Calu3 (cell line): Measurements from ENCODE around the gene KRT85. TPM values are rescaled to one million over a fixed set of nuclear protein-coding genes. Genes with fewer than 3 reads are reported as not detected.

ENCODE experiments used
- BruUV-seq: library from RNA; stranded (reverse); fragments of 400-500 nt; replicated peaks from 2 replicates; lab custom pipeline; 2021; lab: Mats Ljungman, UMichigan
- CTCF ChIA-PET: fragments of 300-600 bp; sonication (Branson Sonifier 250); formaldehyde crosslinking; loops from one replicate; lab custom pipeline; 2022; ENCODE audit warnings: antibody characterized with exemption; lab: Charles Lee
- DNase-seq: peaks from one replicate; pipeline ENCODE4 v3.0.0; 2022
- H3K27ac Mint-ChIP-seq: one replicate; pipeline ENCODE4 v1.8.0; 2022; ENCODE audit warnings: mixed read lengths; ENCODE audit not compliant: unreplicated experiment
- H3K27me3 Mint-ChIP-seq: one replicate; pipeline ENCODE4 v1.8.0; 2022; ENCODE audit warnings: mixed read lengths; ENCODE audit not compliant: unreplicated experiment
- H3K36me3 Mint-ChIP-seq: one replicate; pipeline ENCODE4 v1.8.0; 2022; ENCODE audit warnings: mild to moderate bottlenecking, moderate library complexity, mixed read lengths; ENCODE audit not compliant: insufficient read depth, unreplicated experiment
- H3K4me1 Mint-ChIP-seq: one replicate; pipeline ENCODE4 v1.8.0; 2022; ENCODE audit warnings: mild to moderate bottlenecking, low read depth, mixed read lengths; ENCODE audit not compliant: unreplicated experiment
- H3K4me3 Mint-ChIP-seq: one replicate; pipeline ENCODE4 v1.8.0; 2022; ENCODE audit warnings: mild to moderate bottlenecking, low read depth, moderate library complexity, mixed read lengths; ENCODE audit not compliant: unreplicated experiment
- H3K9me3 Mint-ChIP-seq: one replicate; pipeline ENCODE4 v1.8.0; 2022; ENCODE audit warnings: low read depth, mixed read lengths; ENCODE audit not compliant: unreplicated experiment
- intact Hi-C: fragments of 100-400 bp; cut with micrococcal nuclease; formaldehyde crosslinking; loops from one replicate; pipeline ENCODE4 v1.10.0; 2022; ENCODE audit not compliant: unreplicated experiment
- total RNA-seq: library from RNA; stranded (reverse); gene quantifications from 2 replicates; pipeline ENCODE4 v1.2.3, GENCODE V29; 2022
- TF ChIP-seq, protein P1 (sequence below): fragments of 200-600 bp; IDR thresholded peaks from one replicate; pipeline ENCODE4 v1.8.0; 2022; ENCODE audit warnings: antibody characterized with exemption; ENCODE audit not compliant: unreplicated experiment

KRT85 gene
- total RNA-seq, 1 experiment from 2014 or later: not detected

DNA sequence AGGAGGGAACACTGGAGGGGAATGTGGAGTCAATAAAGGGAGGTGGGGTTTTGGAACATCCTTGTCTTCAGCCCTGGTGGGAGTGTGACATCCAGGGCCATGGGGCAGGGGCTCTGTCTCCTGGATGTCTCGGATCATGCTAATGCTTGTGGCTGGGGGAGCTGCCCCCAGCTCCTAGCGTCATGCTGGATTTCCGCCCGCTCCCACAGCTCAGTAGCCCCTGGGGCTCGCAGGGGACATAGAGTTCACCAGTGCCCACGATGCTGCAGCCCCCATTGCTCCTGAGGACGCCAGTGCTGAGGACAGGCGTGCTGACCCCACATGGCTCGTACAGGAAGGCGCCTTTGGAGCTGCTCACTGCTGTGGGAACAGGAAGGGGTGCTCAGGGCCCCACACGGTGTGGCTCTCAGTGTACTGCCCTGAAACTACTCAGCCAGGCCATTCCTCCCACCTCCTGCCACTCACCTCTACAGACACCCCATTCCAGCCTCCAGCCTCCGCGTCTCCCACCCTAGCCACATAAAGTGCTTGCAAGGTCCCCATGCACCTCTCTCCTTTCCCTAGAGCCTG is 27.6 kb upstream of the KRT85 start:
- intact Hi-C loops: loop anchor here (5.0 kb wide), 1 partner anchor 112 kb away; no protein-coding TSS in a partner anchor

DNA sequence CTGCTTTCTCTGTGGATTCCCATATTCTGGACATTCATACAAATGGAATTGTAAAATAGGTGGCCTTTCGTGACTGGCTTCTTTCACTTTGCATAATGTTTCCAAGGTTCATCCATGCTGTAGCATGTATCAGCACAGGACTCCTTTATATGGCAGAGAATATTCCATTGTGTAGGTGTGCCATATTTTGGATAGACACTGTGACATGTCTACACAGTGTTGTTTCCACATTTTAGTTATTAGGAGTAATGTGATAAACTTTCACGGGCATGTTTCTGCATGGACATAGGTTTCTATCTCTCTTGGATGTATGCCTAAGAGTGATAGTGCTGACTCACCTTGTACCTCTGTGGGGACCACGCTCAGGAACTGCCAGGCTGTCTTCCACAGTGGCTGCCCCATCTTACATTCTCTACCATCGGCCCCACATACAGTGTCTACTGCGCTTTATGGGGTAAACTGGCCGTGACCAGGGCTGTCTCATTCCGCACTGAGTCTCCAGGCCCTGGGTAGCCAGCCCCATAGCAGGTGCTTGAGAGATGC is 25.3 kb upstream of the KRT85 start:
- no TSS peak for BruUV-seq
- Mint-ChIP-seq H3K27ac (no peak overlapping the region), H3K9me3 (no peaks in the 10 kb centered on the region), H3K27me3 (peaks cover 11% of the 10 kb centered on the region), H3K4me3 (no peak overlapping the region), H3K4me1 (no peaks in the 10 kb centered on the region), H3K36me3 (no peaks in the 10 kb centered on the region)
- CTCF ChIA-PET: interaction anchor here (1.6 kb wide), 1 partner anchor 249 kb away, joined by 3 read pairs; no protein-coding TSS in a partner anchor
- no peak for DNase-seq
- TF ChIP-seq, protein P1, sequence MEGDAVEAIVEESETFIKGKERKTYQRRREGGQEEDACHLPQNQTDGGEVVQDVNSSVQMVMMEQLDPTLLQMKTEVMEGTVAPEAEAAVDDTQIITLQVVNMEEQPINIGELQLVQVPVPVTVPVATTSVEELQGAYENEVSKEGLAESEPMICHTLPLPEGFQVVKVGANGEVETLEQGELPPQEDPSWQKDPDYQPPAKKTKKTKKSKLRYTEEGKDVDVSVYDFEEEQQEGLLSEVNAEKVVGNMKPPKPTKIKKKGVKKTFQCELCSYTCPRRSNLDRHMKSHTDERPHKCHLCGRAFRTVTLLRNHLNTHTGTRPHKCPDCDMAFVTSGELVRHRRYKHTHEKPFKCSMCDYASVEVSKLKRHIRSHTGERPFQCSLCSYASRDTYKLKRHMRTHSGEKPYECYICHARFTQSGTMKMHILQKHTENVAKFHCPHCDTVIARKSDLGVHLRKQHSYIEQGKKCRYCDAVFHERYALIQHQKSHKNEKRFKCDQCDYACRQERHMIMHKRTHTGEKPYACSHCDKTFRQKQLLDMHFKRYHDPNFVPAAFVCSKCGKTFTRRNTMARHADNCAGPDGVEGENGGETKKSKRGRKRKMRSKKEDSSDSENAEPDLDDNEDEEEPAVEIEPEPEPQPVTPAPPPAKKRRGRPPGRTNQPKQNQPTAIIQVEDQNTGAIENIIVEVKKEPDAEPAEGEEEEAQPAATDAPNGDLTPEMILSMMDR: no peak
- intact Hi-C loops: loop anchor here (5.0 kb wide), 1 partner anchor 115 kb away; no protein-coding TSS in a partner anchor

More for the DNA sequence above, 27.6 kb upstream of the KRT85 start:
- H3K9me3 Mint-ChIP-seq: no peaks in the 10 kb centered on the region
- no peak overlapping the region for H3K27ac Mint-ChIP-seq
- H3K4me3 Mint-ChIP-seq: no peak overlapping the region
- CTCF ChIA-PET: interaction anchor here (1.4 kb wide), 1 partner anchor 126 kb away, joined by 3 read pairs; no protein-coding TSS in a partner anchor
- DNase-seq: no peak
- peaks cover 8% of the 10 kb centered on the region for H3K4me1 Mint-ChIP-seq
- BruUV-seq: no TSS peak
- no peaks in the 10 kb centered on the region for H3K36me3 Mint-ChIP-seq
- TF ChIP-seq, protein P1: no peak
- H3K27me3 Mint-ChIP-seq: peaks cover 23% of the 10 kb centered on the region

DNA sequence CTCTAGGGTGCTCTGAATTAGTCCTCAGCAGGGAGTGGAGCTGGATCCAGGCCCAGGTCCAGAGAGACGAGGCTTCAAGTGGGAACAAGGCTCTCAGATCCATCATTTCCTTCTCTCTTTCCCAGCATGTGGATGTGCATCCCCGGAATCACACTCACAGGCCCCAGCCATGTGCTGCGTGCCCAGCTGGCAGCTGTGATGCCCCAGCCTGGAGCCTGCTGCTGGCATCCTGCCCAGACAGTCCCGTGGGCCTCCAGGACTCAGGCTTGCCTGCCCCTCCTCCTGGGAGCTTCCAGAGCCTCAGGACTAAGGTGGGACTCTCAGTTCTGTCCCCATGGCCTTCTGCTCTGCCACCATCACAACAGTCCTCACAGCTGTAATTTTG is 24.3 kb upstream of the KRT85 start:
- H3K27ac Mint-ChIP-seq: no peak overlapping the region
- TF ChIP-seq, protein P1: no peak
- no peak for DNase-seq
- H3K36me3 Mint-ChIP-seq: no peaks in the 10 kb centered on the region
- intact Hi-C loops: loop anchor here (2.0 to 5.0 kb wide), 2 partner anchors 116 to 489 kb away; no protein-coding TSS in a partner anchor
- H3K9me3 Mint-ChIP-seq: no peaks in the 10 kb centered on the region
- BruUV-seq: no TSS peak
- CTCF ChIA-PET: interaction anchor here (1.6 kb wide), 1 partner anchor 248 kb away, joined by 3 read pairs; no protein-coding TSS in a partner anchor
- H3K4me1 Mint-ChIP-seq: no peaks in the 10 kb centered on the region
- peaks cover 2% of the 10 kb centered on the region for H3K27me3 Mint-ChIP-seq
- H3K4me3 Mint-ChIP-seq: no peak overlapping the region

DNA sequence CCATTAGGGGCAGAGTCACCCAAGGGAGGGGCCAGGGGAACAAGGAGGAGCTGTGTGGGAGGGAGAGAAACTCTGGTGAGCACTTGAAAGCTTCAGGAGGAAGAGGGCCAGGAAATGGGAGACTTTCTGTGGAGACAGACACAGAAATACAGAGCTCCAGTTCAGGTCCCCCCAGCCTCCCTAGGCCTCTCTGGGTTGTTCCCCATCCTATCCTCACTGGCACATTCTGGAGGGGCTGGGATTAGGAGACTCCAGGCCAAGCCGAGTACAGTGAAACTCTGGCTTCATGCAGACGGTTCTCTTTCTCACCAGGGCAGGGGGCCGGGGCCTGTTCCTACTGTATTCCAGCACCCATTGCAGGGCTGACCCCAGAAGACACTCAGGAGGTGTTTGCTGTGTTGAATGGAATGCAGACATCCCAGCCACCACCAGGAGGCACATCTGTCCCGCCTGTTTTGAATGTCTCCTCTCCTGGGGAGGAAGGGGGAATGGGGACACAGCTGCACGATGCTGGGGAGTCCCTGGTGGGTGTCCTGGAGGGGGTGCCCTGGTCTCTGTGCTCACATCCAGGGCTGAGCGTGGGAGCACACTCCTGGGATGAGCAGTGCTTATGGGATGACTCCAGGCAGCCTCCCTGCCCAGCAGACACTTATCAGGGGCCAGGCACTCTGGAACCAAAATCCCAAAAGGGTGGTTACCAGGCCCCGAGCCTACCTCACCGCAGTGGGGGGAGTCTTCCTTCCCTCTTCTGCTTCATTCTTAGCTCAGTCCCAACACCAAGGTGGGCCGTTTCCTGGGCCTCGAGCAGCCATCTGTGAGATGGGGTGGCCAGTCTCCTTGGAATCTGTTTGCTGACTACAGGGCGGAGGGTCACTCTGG is 23.7 kb upstream of the KRT85 start:
- no TSS peak for BruUV-seq
- Mint-ChIP-seq H3K27me3 (no peaks in the 10 kb centered on the region), H3K4me1 (no peaks in the 10 kb centered on the region), H3K27ac (no peak overlapping the region), H3K9me3 (no peaks in the 10 kb centered on the region), H3K36me3 (no peaks in the 10 kb centered on the region), H3K4me3 (no peak overlapping the region)
- TF ChIP-seq, protein P1: peak; percentile 74
- intact Hi-C loops: loop anchor here (2.0 to 5.0 kb wide), 2 partner anchors 116 to 490 kb away; no protein-coding TSS in a partner anchor
- DNase-seq: peak; percentile 41
- CTCF ChIA-PET: interaction anchor here (1.6 kb wide), 1 partner anchor 247 kb away, joined by 3 read pairs; no protein-coding TSS in a partner anchor
